Tibial artery (tissue), 4 donors: Measurements from ENCODE around the gene SBF2.
"Not testable (repeated sequence)": the region's sequence is repeated elsewhere in the genome, so short reads cannot be mapped to it uniquely, and the experiment has no call there.

Experiments used
- DNase-seq, 2 donors: peaks; one replicate each; pipeline ENCODE4 v3.0.0-alpha.2; 2019
- H3K27ac ChIP-seq, 2 donors: fragments of 200-600 bp; sonication (generic) in 1 of 2; 1 replicate in 1 of 2; 2 replicates in 1 of 2; pipeline ENCODE4 v1.5.1; 2018 to 2019; ENCODE audit warnings: mild to moderate bottlenecking in 1 of 2
- H3K27me3 ChIP-seq, 2 donors: fragments of 200-600 bp; sonication (generic) in 1 of 2; one replicate each; pipeline versions ENCODE4 v1.5.1 to v1.6.0; 2016 to 2019
- H3K36me3 ChIP-seq, 3 donors: fragments of 200-600 bp; sonication (generic) in 2 of 3; one replicate each; pipeline ENCODE4 v1.5.1; 2016 to 2019; ENCODE audit warnings: mild to moderate bottlenecking in 2 of 3
- H3K4me1 ChIP-seq, 4 donors: fragments of 200-600 bp; sonication (generic) in 2 of 4; 1 replicate in 3 of 4; 2 replicates in 1 of 4; pipeline ENCODE4 v1.5.1; 2016 to 2019
- H3K4me3 ChIP-seq, 2 donors: fragments of 200-600 bp; sonication (generic) in 1 of 2; 1 replicate in 1 of 2; 2 replicates in 1 of 2; pipeline ENCODE4 v1.5.1; 2018 to 2019; ENCODE audit warnings: mild to moderate bottlenecking in 2 of 2
- H3K9me3 ChIP-seq, 3 donors: fragments of 200-600 bp; sonication (generic) in 1 of 3; one replicate each; pipeline ENCODE4 v1.5.1; 2016 to 2019
- CTCF ChIP-seq, 2 experiments: fragments of 200-600 bp in 1 of 2; fragments of 450-650 bp in 1 of 2; IDR thresholded peaks; one replicate each; pipeline ENCODE4 v1.5.1; 2017 to 2019; ENCODE audit warnings: antibody characterized with exemption in 2 of 2, mild to moderate bottlenecking in 1 of 2, moderate library complexity in 1 of 2
- intact Hi-C: fragments of 100-400 bp; cut with DNase I; formaldehyde crosslinking; loops from one replicate; pipeline ENCODE4 v1.15.0; 2023; ENCODE audit warnings: low total_unique reads

Gene SBF2

GRCh38 chr11:10041332-10041731 is 252.7 kb downstream of the SBF2 start:
- H3K27ac ChIP-seq, result no peak overlapping the region
- no peak for DNase-seq

DNA sequence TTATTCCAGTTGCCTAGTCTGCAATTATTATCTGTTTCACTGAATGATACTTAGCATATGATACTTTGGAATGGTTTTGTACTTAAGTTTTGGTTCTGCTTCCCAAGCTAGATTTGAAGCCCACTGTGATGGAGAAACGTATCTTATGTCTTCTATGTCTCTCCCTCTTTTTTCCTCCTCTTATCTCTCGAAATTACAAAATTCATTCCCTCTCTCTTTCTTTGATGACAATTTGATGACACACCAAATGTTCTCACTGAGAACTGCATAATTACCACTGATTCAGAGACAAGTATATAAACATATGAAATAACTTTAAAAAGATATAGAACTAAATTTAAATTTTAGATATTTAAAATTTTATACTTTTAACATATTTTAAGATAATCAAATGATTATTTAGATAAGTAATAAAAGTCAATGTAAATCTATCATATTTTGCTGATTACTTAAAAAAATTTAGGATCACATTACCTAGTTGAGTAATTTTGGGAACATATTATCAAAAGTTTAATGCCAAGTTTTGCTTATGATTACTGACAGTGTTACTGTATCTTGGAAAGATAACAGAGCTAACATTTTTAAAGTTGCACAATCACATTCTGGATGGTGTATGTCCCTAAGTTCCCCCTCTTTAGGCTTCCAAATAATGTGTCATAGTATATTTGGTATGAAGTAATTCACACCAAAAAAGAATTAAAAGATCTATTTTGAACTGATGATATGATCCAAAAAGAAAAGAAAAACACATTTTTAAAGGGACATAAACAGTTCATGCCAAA is 255.3 kb downstream of the SBF2 start:
- TF ChIP-seq CTCF (IDR thresholded peaks at IDR 0.05), result no peak
- intact Hi-C loops, result no loop called here
- Histone ChIP-seq H3K27ac (no peak overlapping the region), H3K9me3 (no peaks in the 10 kb centered on the region), H3K36me3 (peaks cover 0 to 6% (median 0%) of the 10 kb centered on the region in 3 donors), H3K27me3 (no peaks in the 10 kb centered on the region), H3K4me1 (peaks cover 0 to 9% (median 0%) of the 10 kb centered on the region in 4 donors), H3K4me3 (no peak overlapping the region)
- DNase-seq, result no peak

More at GRCh38 chr11:10041332-10041731, 252.7 kb downstream of the SBF2 start:
- H3K27me3 ChIP-seq, result no peaks in the 10 kb centered on the region
- H3K36me3 ChIP-seq, result peaks cover 0 to 6% (median 0%) of the 10 kb centered on the region in 3 donors
- peaks cover 0 to 9% (median 0%) of the 10 kb centered on the region in 4 donors for H3K4me1 ChIP-seq
- no peak overlapping the region for H3K4me3 ChIP-seq
- intact Hi-C loops, result no loop called here
- peaks cover 0 to 18% (median 10%) of the 10 kb centered on the region in 3 donors for H3K9me3 ChIP-seq
- TF ChIP-seq CTCF (IDR thresholded peaks at IDR 0.05), result no peak

DNA sequence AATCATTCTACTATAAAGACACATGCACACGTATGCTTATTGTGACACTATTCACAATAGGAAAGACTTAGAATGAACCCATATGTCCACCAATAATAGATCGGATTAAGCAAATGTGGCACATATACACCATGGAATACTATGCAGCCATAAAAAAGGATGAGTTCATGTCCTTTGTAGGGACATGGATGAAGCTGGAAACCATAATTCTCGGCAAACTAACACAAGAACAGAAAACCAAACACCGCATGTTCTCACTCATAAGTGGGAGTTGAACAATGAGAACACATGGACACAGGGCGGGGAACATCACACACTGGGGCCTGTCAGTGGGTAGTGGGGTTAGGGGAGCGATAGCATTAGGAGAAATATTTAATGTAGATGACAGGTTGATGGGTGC is 258.1 kb downstream of the SBF2 start:
- DNase-seq, H3K27ac ChIP-seq, intact Hi-C loops, H3K27me3 ChIP-seq, H3K9me3 ChIP-seq, H3K4me1 ChIP-seq, H3K4me3 ChIP-seq, H3K36me3 ChIP-seq: not testable (repeated sequence)

DNA sequence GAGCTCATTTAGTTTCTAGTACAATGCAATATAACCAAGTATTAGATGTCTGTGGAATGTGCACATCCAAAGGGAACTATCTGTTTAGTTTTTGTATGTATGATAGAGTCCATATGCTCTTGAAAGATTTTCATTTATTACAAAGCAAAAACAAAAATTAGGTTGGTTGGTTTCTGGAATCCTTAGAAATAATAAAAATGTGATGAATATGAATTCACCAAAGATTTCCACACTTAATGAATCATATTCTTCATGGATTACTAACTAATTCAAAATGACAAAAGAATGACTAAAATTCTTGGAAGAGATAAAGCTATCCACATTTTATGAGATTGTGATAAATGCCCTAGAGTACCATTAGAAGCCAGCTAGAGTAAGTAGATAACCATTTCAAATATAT is 261.1 kb downstream of the SBF2 start:
- intact Hi-C loops, result no loop called here
- no peak for DNase-seq

GRCh38 chr11:10030122-10030490 is 263.9 kb downstream of the SBF2 start:
- peaks cover 10 to 23% (median 14%) of the 10 kb centered on the region in 3 donors for H3K36me3 ChIP-seq
- H3K27ac ChIP-seq, result no peak overlapping the region
- H3K4me1 ChIP-seq, result peaks cover 0 to 6% (median 0%) of the 10 kb centered on the region in 4 donors
- no peak for DNase-seq
- intact Hi-C loops, result no loop called here
- H3K4me3 ChIP-seq, result no peak overlapping the region
- H3K27me3 ChIP-seq, result no peaks in the 10 kb centered on the region
- TF ChIP-seq CTCF (IDR thresholded peaks at IDR 0.05), result no peak
- H3K9me3 ChIP-seq, result no peaks in the 10 kb centered on the region

More for the DNA sequence above, 261.1 kb downstream of the SBF2 start:
- no peak for TF ChIP-seq CTCF (IDR thresholded peaks at IDR 0.05)
- no peaks in the 10 kb centered on the region for H3K9me3 ChIP-seq
- H3K27ac ChIP-seq, result no peak overlapping the region
- no peak overlapping the region for H3K4me3 ChIP-seq
- H3K36me3 ChIP-seq, result peaks cover 9 to 15% (median 10%) of the 10 kb centered on the region in 3 donors
- no peaks in the 10 kb centered on the region for H3K4me1 ChIP-seq
- no peaks in the 10 kb centered on the region for H3K27me3 ChIP-seq

- H3K27me3 ChIP-seq, result no peaks in the 10 kb centered on the region
- intact Hi-C loops, result no loop called here
- no peaks in the 10 kb centered on the region for H3K9me3 ChIP-seq
- TF ChIP-seq CTCF (IDR thresholded peaks at IDR 0.05), result no peak
- H3K4me3 ChIP-seq, result no peak overlapping the region
- peaks cover 10 to 23% (median 14%) of the 10 kb centered on the region in 3 donors for H3K36me3 ChIP-seq
- H3K27ac ChIP-seq, result no peak overlapping the region
- DNase-seq, result no peak
- H3K4me1 ChIP-seq, result peaks cover 0 to 7% (median 0%) of the 10 kb centered on the region in 4 donors
Observed at GRCh38 chr11:10029386-10030121, 264.5 kb downstream of the SBF2 start.
